H9 (cell line): ENCODE data around the gene BARX2. TPM values are rescaled to one million over a fixed set of nuclear protein-coding genes. Genes with fewer than 3 reads are reported as not detected.

Experiments
- DNase-seq: peaks from one replicate; pipeline ENCODE4 v3.0.0-alpha.2; 2017
- H2AFZ ChIP-seq: one replicate; pipeline ENCODE4 v1.6.1; 2013; ENCODE audit warnings: mild to moderate bottlenecking, low read length, control low read depth, moderate library complexity
- H2AK5ac ChIP-seq: 2 replicates; pipeline ENCODE4 v1.6.1; 2013; ENCODE audit warnings: low read length, control low read depth, mixed read lengths; ENCODE audit not compliant: insufficient read length
- H2BK120ac ChIP-seq: one replicate; pipeline ENCODE4 v1.6.1; 2013; ENCODE audit warnings: low read depth, mild to moderate bottlenecking, low read length, control low read depth, inconsistent platforms; ENCODE audit not compliant: poor library complexity, severe bottlenecking
- H2BK12ac ChIP-seq: 2 replicates; pipeline ENCODE4 v1.6.1; 2013; ENCODE audit warnings: low read length, control low read depth, mixed read lengths, low read depth; ENCODE audit not compliant: insufficient read length
- H2BK15ac ChIP-seq: 2 replicates; pipeline ENCODE4 v1.6.1; 2013; ENCODE audit warnings: low read depth, low read length, control low read depth
- H2BK20ac ChIP-seq: one replicate; pipeline ENCODE4 v1.6.1; 2013; ENCODE audit warnings: low read depth, mild to moderate bottlenecking, low read length, control low read depth, inconsistent platforms; ENCODE audit not compliant: poor library complexity, severe bottlenecking
- H2BK5ac ChIP-seq: 2 replicates; pipeline ENCODE4 v1.6.1; 2013; ENCODE audit warnings: low read length, control low read depth, mixed read lengths; ENCODE audit not compliant: insufficient read length
- H3K14ac ChIP-seq: 2 replicates; pipeline ENCODE4 v1.6.1; 2013; ENCODE audit warnings: low read length, control low read depth; ENCODE audit not compliant: insufficient read depth
- H3K18ac ChIP-seq: 2 replicates; pipeline ENCODE4 v1.6.1; 2013; ENCODE audit warnings: low read depth, mild to moderate bottlenecking, mixed read lengths, low read length, control low read depth; ENCODE audit not compliant: insufficient read length
- H3K23ac ChIP-seq: 2 replicates; pipeline ENCODE4 v1.6.1; 2013; ENCODE audit warnings: low read length, control low read depth, mixed read lengths, low read depth; ENCODE audit not compliant: insufficient read length
- H3K23me2 ChIP-seq: 2 replicates; pipeline ENCODE4 v1.6.1; 2013; ENCODE audit warnings: low read depth, mild to moderate bottlenecking, mixed read lengths, low read length, control low read depth; ENCODE audit not compliant: insufficient read length, poor library complexity, severe bottlenecking
- H3K27ac ChIP-seq: 2 replicates; pipeline ENCODE4 v1.5.1; 2013; ENCODE audit warnings: low read length, control low read depth, mixed read lengths, low read depth; ENCODE audit not compliant: insufficient read length
- H3K27me3 ChIP-seq: 2 replicates; pipeline ENCODE4 v1.6.1; 2013; ENCODE audit warnings: low read length, control low read depth, inconsistent platforms; ENCODE audit not compliant: insufficient read depth
- H3K4ac ChIP-seq: 2 replicates; pipeline ENCODE4 v1.6.1; 2013; ENCODE audit warnings: low read depth, mild to moderate bottlenecking, control low read depth, inconsistent platforms, low read length, moderate library complexity
- H3K4me1 ChIP-seq: 2 replicates; pipeline ENCODE4 v1.6.1; 2013; ENCODE audit warnings: low read length, control low read depth, inconsistent platforms; ENCODE audit not compliant: insufficient read depth
- H3K4me2 ChIP-seq: 2 replicates; pipeline ENCODE4 v1.6.1; 2013; ENCODE audit warnings: low read length, control low read depth, mixed read lengths; ENCODE audit not compliant: insufficient read length, insufficient read depth
- H3K56ac ChIP-seq: 2 replicates; pipeline ENCODE4 v1.6.1; 2013; ENCODE audit warnings: low read depth, mild to moderate bottlenecking, mixed read lengths, low read length, control low read depth; ENCODE audit not compliant: insufficient read length
- H3K79me1 ChIP-seq: 2 replicates; pipeline ENCODE4 v1.6.1; 2013; ENCODE audit warnings: low read depth, mild to moderate bottlenecking, moderate library complexity, low read length, control low read depth, inconsistent platforms; ENCODE audit not compliant: insufficient read depth, poor library complexity, severe bottlenecking
- H3K79me2 ChIP-seq: 2 replicates; pipeline ENCODE4 v1.6.1; 2013; ENCODE audit warnings: low read length, control low read depth, inconsistent platforms; ENCODE audit not compliant: insufficient read depth
- H3K9ac ChIP-seq: 2 replicates; pipeline ENCODE4 v1.6.1; 2013; ENCODE audit warnings: low read length, control low read depth, mixed read lengths; ENCODE audit not compliant: insufficient read length; ENCODE audit errors: extremely low read depth
- H3K9me3 ChIP-seq: one replicate; pipeline ENCODE4 v1.6.1; 2013; ENCODE audit warnings: low read depth, low read length, inconsistent platforms; ENCODE audit not compliant: control insufficient read depth
- H3T11ph ChIP-seq: one replicate; pipeline ENCODE4 v1.6.1; 2013; ENCODE audit warnings: mild to moderate bottlenecking, low read length, control low read depth, inconsistent platforms
- H4K20me1 ChIP-seq: one replicate; pipeline ENCODE4 v1.6.1; 2013; ENCODE audit not compliant: control insufficient read depth, insufficient read length, insufficient read depth
- H4K5ac ChIP-seq: 2 replicates; pipeline ENCODE4 v1.6.1; 2013; ENCODE audit warnings: low read depth, mild to moderate bottlenecking, mixed read lengths, low read length, control low read depth; ENCODE audit not compliant: insufficient read length
- H4K8ac ChIP-seq: replicated peaks from 2 replicates; pipeline ENCODE4 v1.6.1; 2013; ENCODE audit warnings: low read length, control low read depth, mixed read lengths, low read depth; ENCODE audit not compliant: insufficient read length
- H4K91ac ChIP-seq: 2 replicates; pipeline ENCODE4 v1.6.1; 2013; ENCODE audit warnings: low read depth, mild to moderate bottlenecking, moderate library complexity, mixed read lengths, low read length, control low read depth; ENCODE audit not compliant: insufficient read length
- H3K27ac Mint-ChIP-seq, 3 experiments: 2 replicates in 2 of 3; 3 replicates in 1 of 3; pipeline ENCODE4 v1.8.0; 2020 to 2021; ENCODE audit warnings: mixed read lengths in 3 of 3, mild to moderate bottlenecking in 1 of 3, moderate library complexity in 1 of 3
- H3K27me3 Mint-ChIP-seq: 2 replicates; pipeline ENCODE4 v1.8.0; 2021; ENCODE audit warnings: low read depth, mild to moderate bottlenecking, moderate library complexity, mixed read lengths
- H3K36me3 Mint-ChIP-seq, 3 experiments: 2 replicates in 2 of 3; 3 replicates in 1 of 3; pipeline ENCODE4 v1.8.0; 2020 to 2021; ENCODE audit warnings: low read depth in 3 of 3, mixed read lengths in 3 of 3; ENCODE audit not compliant: insufficient read depth in 1 of 3
- H3K4me1 Mint-ChIP-seq, 2 experiments: 2 replicates each; pipeline ENCODE4 v1.8.0; 2020; ENCODE audit warnings: mixed read lengths in 2 of 2
- H3K4me3 Mint-ChIP-seq, 2 experiments: 2 replicates in 1 of 2; 3 replicates in 1 of 2; pipeline ENCODE4 v1.8.0; 2020 to 2021; ENCODE audit warnings: mild to moderate bottlenecking in 2 of 2, mixed read lengths in 2 of 2, moderate library complexity in 1 of 2
- H3K9me3 Mint-ChIP-seq, 2 experiments: 2 replicates in 1 of 2; 3 replicates in 1 of 2; pipeline ENCODE4 v1.8.0; 2020; ENCODE audit warnings: mild to moderate bottlenecking in 2 of 2, mixed read lengths in 2 of 2, moderate library complexity in 1 of 2
- CTCF ChIP-seq: fragments of 200-600 bp; sonication (generic); conservative IDR thresholded peaks from 3 replicates; pipeline ENCODE4 v1.8.0; 2021; ENCODE audit warnings: antibody characterized with exemption, mild to moderate bottlenecking
- WGBS: extraction: QIAGEN DNeasy Blood & Tissue Kit; methylation state at CpG from one replicate; pipeline ENCODE4 v1.1.7; 2013; ENCODE audit warnings: missing lambda C conversion rate, low lambda C conversion rate, mixed read lengths; ENCODE audit not compliant: insufficient read length; ENCODE audit errors: extremely low coverage; 5-methylcytosine and 5-hydroxymethylcytosine counted together
- total RNA-seq: library from RNA; stranded (reverse); gene quantifications from 2 replicates; pipeline ENCODE4 v1.2.1, GENCODE V29; 2021

The BARX2 gene
- total RNA-seq, 1 experiment from 2014 or later: not detected

GRCh38 chr11:129443276-129443675, 67.6 kb downstream of the BARX2 start:
- H3K23me2 ChIP-seq: no peaks in the 10 kb centered on the region
- WGBS: no CpG with 5 or more reads among the region's 6 CpGs
- no peak overlapping the region for H3T11ph ChIP-seq
- no peak overlapping the region for H3K56ac ChIP-seq
- peaks cover 2% of the 10 kb centered on the region for H3K27me3 Mint-ChIP-seq
- no peak for DNase-seq
- no peak overlapping the region for H4K5ac ChIP-seq
- peaks cover 6% of the 10 kb centered on the region in 2 experiments; a peak in 3 of 5 replicates for H3K9me3 Mint-ChIP-seq
- H3K36me3 Mint-ChIP-seq: peaks cover 0 to 7% (median 0%) of the 10 kb centered on the region in 3 experiments; a peak in 2 of 7 replicates
- no peaks in the 10 kb centered on the region for H3K79me2 ChIP-seq
- H2BK5ac ChIP-seq: no peak overlapping the region
- H3K4me3 Mint-ChIP-seq: no peak overlapping the region
- no peak overlapping the region for H3K23ac ChIP-seq
- no peak overlapping the region for H2BK12ac ChIP-seq
- H3K18ac ChIP-seq: no peak overlapping the region
- H2AFZ ChIP-seq: no peak overlapping the region
- no peak overlapping the region for H3K9ac ChIP-seq
- no peak overlapping the region for H3K27ac Mint-ChIP-seq
- no peak overlapping the region for H4K91ac ChIP-seq
- no peak overlapping the region for H3K27ac ChIP-seq
- H2AK5ac ChIP-seq: no peak overlapping the region
- no peaks in the 10 kb centered on the region for H3K9me3 ChIP-seq
- no peak overlapping the region for H2BK20ac ChIP-seq
- no peaks in the 10 kb centered on the region for H3K79me1 ChIP-seq
- no peak overlapping the region for H2BK120ac ChIP-seq
- no peak overlapping the region for H3K4me2 ChIP-seq
- H2BK15ac ChIP-seq: no peak overlapping the region
- H3K14ac ChIP-seq: no peak overlapping the region
- no peaks in the 10 kb centered on the region for H3K27me3 ChIP-seq
- H3K4ac ChIP-seq: no peak overlapping the region
- H3K4me1 ChIP-seq: no peaks in the 10 kb centered on the region
- no peak for TF ChIP-seq CTCF
- H3K4me1 Mint-ChIP-seq: peaks cover 18 to 20% of the 10 kb centered on the region in 2 experiments
- H4K20me1 ChIP-seq: no peaks in the 10 kb centered on the region
- no peak overlapping the region for H4K8ac ChIP-seq
